PFSK-1 (cell line): ENCODE measurements around the gene SRGAP3.

Experiments
- FOXP2 ChIP-seq: optimal IDR thresholded peaks from 2 replicates; pipeline ENCODE3; 2011; ENCODE audit warnings: borderline replicate concordance, control low read depth, inconsistent platforms; ENCODE audit not compliant: insufficient read depth; ENCODE audit errors: extremely low read length, extremely low read depth
- POLR2AphosphoS5 ChIP-seq: IDR thresholded peaks from 2 replicates; pipeline ENCODE4 v1.6.1; 2012; ENCODE audit warnings: low read depth, mild to moderate bottlenecking, control low read depth, low read length, moderate library complexity
- SIN3A ChIP-seq: IDR thresholded peaks from 2 replicates; pipeline ENCODE4 v1.6.1; 2012; ENCODE audit warnings: mild to moderate bottlenecking, low read length, moderate library complexity, borderline replicate concordance; ENCODE audit not compliant: insufficient read depth
- TAF1 ChIP-seq: IDR thresholded peaks from 2 replicates; pipeline ENCODE4 v1.6.1; 2012; ENCODE audit warnings: low read length, control low read depth, borderline replicate concordance; ENCODE audit not compliant: insufficient read depth
- TF ChIP-seq, protein P1 (sequence below), 2 experiments: IDR thresholded peaks; 2 replicates each; pipeline versions ENCODE4 v1.6.1 to v1.8.0; 2011 to 2012; ENCODE audit warnings: low read depth in 2 of 2, low read length in 2 of 2, control low read depth in 1 of 2, inconsistent platforms in 1 of 2, mild to moderate bottlenecking in 1 of 2, moderate library complexity in 1 of 2; ENCODE audit not compliant: insufficient read depth in 1 of 2

SRGAP3 gene

DNA sequence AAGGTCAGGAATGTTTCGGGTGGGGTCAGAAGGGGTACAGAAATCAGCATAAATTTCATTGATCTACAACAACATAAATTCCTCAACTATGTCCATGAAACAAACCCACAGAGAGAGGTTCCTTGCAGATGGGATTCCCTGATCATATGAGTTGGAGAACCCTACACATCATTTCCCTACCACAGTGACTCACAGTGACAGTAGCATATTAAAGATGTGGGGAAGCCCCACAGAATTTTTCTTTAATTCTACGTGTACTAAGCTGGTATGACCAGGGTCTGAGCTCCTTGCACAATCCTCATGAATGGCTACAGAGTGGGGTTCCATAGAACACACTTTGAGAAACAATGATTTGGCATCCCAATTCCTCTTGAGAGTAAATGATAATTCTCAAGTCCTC lies 169.3 kb downstream of the SRGAP3 start:
- TF ChIP-seq POLR2AphosphoS5 (no peak), SIN3A (no peak), FOXP2 (no peak), TAF1 (no peak)
- TF ChIP-seq, protein P1, sequence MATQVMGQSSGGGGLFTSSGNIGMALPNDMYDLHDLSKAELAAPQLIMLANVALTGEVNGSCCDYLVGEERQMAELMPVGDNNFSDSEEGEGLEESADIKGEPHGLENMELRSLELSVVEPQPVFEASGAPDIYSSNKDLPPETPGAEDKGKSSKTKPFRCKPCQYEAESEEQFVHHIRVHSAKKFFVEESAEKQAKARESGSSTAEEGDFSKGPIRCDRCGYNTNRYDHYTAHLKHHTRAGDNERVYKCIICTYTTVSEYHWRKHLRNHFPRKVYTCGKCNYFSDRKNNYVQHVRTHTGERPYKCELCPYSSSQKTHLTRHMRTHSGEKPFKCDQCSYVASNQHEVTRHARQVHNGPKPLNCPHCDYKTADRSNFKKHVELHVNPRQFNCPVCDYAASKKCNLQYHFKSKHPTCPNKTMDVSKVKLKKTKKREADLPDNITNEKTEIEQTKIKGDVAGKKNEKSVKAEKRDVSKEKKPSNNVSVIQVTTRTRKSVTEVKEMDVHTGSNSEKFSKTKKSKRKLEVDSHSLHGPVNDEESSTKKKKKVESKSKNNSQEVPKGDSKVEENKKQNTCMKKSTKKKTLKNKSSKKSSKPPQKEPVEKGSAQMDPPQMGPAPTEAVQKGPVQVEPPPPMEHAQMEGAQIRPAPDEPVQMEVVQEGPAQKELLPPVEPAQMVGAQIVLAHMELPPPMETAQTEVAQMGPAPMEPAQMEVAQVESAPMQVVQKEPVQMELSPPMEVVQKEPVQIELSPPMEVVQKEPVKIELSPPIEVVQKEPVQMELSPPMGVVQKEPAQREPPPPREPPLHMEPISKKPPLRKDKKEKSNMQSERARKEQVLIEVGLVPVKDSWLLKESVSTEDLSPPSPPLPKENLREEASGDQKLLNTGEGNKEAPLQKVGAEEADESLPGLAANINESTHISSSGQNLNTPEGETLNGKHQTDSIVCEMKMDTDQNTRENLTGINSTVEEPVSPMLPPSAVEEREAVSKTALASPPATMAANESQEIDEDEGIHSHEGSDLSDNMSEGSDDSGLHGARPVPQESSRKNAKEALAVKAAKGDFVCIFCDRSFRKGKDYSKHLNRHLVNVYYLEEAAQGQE (IDR thresholded peaks at IDR 0.05; ENCODE audit: insufficient read depth in 1 of 2, low read depth in 2 of 2, low read length in 2 of 2), result no peak

DNA sequence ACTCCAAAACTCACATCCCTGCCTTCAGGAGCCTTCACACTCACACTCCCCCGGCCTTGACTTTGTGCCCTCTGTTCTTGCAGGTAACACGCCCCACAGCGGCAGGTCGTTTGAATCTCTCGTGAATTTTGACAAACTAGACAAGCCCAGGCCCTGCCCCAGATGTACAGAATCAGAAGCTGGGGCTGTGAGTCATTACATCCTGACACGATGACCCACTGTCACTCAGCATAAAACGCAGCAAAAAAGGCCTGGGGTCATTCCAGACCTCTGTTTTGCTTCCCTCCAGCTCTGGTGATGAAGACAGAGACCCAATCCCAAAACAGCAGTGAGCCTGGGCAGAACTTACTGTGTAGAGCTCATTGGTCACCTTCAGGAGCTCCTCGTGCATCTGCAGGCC lies 169.8 kb downstream of the SRGAP3 start:
- TF ChIP-seq SIN3A (no peak), FOXP2 (no peak), TAF1 (no peak), POLR2AphosphoS5 (no peak)
- TF ChIP-seq, protein P1 (IDR thresholded peaks at IDR 0.05; ENCODE audit: insufficient read depth in 1 of 2, low read depth in 2 of 2, low read length in 2 of 2), result no peak

- TF ChIP-seq, protein P1 (IDR thresholded peaks at IDR 0.05; ENCODE audit: insufficient read depth in 1 of 2, low read depth in 2 of 2, low read length in 2 of 2), result no peak
- TF ChIP-seq POLR2AphosphoS5, result no peak
- no peak for TF ChIP-seq TAF1
- no peak for TF ChIP-seq SIN3A
- TF ChIP-seq FOXP2, result no peak
Observed at GRCh38 chr3:9078561-9079240, 170.7 kb downstream of the SRGAP3 start.

DNA sequence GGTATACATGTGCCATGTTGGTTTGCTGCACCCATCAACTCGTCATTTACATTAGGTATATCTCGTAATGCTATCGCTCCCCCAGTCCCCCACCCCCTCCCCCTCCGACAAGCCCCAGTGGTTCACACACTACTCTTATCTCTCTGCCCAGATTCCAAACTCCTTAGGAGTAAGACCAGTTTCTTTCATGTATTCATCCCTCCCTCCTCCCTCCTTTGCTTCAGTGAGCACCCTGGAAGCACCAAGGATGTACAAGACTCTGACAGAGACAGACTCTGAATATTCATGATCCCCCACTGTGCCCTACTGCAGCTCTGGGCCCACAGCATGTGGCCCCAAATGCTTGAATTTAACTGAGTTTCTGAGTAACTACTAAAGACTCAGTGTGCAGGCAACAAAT lies 172.4 kb downstream of the SRGAP3 start:
- no peak for TF ChIP-seq POLR2AphosphoS5
- TF ChIP-seq FOXP2, result no peak
- TF ChIP-seq, protein P1 (IDR thresholded peaks at IDR 0.05; ENCODE audit: insufficient read depth in 1 of 2, low read depth in 2 of 2, low read length in 2 of 2), result no peak
- TF ChIP-seq SIN3A, result no peak
- no peak for TF ChIP-seq TAF1
